Keratinocyte (primary cell): Measurements from ENCODE around the gene TACR2. TPM values are rescaled to one million over a fixed set of nuclear protein-coding genes. Genes with fewer than 3 reads are reported as not detected.

Experiments used
- DNase-seq: peaks from one replicate; pipeline ENCODE4 v3.0.0-alpha.2; 2011; ENCODE audit warnings: low read depth, missing footprints, low spot score
- FAIRE-seq: peaks from 2 replicates; lab custom pipeline; 2011; peaks lifted over from hg19 to GRCh38; lab: Jason Lieb, UNC
- H2AFZ ChIP-seq: 2 replicates; pipeline ENCODE4 v1.6.0; 2012; ENCODE audit warnings: low read length, control low read depth, inconsistent platforms; ENCODE audit not compliant: control insufficient read depth
- H3K27ac ChIP-seq: 2 replicates; pipeline ENCODE4 v1.5.1; 2011; ENCODE audit warnings: low read length; ENCODE audit not compliant: control insufficient read depth, insufficient read depth
- H3K27me3 ChIP-seq: 3 replicates; pipeline ENCODE4 v1.6.0; 2011; ENCODE audit warnings: low read length; ENCODE audit not compliant: control insufficient read depth, insufficient read depth; ENCODE audit errors: extremely low read depth
- H3K36me3 ChIP-seq, 2 experiments: 2 replicates in 1 of 2; 3 replicates in 1 of 2; pipeline ENCODE4 v1.5.1; 2011; ENCODE audit warnings: low read length in 2 of 2, mild to moderate bottlenecking in 1 of 2; ENCODE audit not compliant: control insufficient read depth in 2 of 2, insufficient read depth in 2 of 2; ENCODE audit errors: extremely low read depth in 1 of 2
- H3K4me1 ChIP-seq: 3 replicates; pipeline ENCODE4 v1.5.1; 2011; ENCODE audit warnings: low read length; ENCODE audit not compliant: control insufficient read depth, insufficient read depth; ENCODE audit errors: extremely low read depth
- H3K4me2 ChIP-seq: 3 replicates; pipeline ENCODE4 v1.6.0; 2011; ENCODE audit warnings: low read depth, low read length; ENCODE audit not compliant: control insufficient read depth, insufficient read depth; ENCODE audit errors: extremely low read depth
- H3K4me3 ChIP-seq, 3 experiments: fragments of 200-600 bp in 1 of 3; sonication (generic) in 1 of 3; 2 replicates in 2 of 3; 3 replicates in 1 of 3; pipeline ENCODE4 v1.5.1; 2011 to 2016; ENCODE audit warnings: low read length in 3 of 3, mild to moderate bottlenecking in 3 of 3, control low read depth in 2 of 3, inconsistent platforms in 1 of 3, low read depth in 1 of 3, mixed read lengths in 1 of 3, mixed run types in 1 of 3, moderate library complexity in 1 of 3; ENCODE audit not compliant: control insufficient read depth in 2 of 3, insufficient read depth in 2 of 3; ENCODE audit errors: extremely low read depth in 1 of 3
- H3K79me2 ChIP-seq: 2 replicates; pipeline ENCODE4 v1.6.0; 2012; ENCODE audit warnings: low read length; ENCODE audit not compliant: control insufficient read depth, insufficient read depth
- H3K9ac ChIP-seq: 3 replicates; pipeline ENCODE4 v1.6.0; 2011; ENCODE audit warnings: low read length; ENCODE audit not compliant: control insufficient read depth, insufficient read depth; ENCODE audit errors: extremely low read depth
- H3K9me1 ChIP-seq: 3 replicates; pipeline ENCODE4 v1.6.0; 2011; ENCODE audit warnings: low read length; ENCODE audit not compliant: control insufficient read depth, insufficient read depth; ENCODE audit errors: extremely low read depth
- H3K9me3 ChIP-seq: 2 replicates; pipeline ENCODE4 v1.5.1; 2012; ENCODE audit warnings: low read depth, low read length; ENCODE audit not compliant: control insufficient read depth
- H4K20me1 ChIP-seq: 3 replicates; pipeline ENCODE4 v1.6.0; 2011; ENCODE audit warnings: low read length; ENCODE audit not compliant: control insufficient read depth, insufficient read depth; ENCODE audit errors: extremely low read depth
- EZH2 ChIP-seq: IDR thresholded peaks from one replicate; pipeline ENCODE4 v1.6.1; 2012; ENCODE audit warnings: inconsistent platforms, mild to moderate bottlenecking, low read length, moderate library complexity
- dilution Hi-C: fragments of 300-500 bp; cut with MboI; formaldehyde crosslinking; loops from one replicate; pipeline ENCODE4 v1.7.0; 2020; ENCODE audit warnings: low sequenced_read_pairs; ENCODE audit not compliant: extremely low pct_ligation_motif_present
- polyA plus RNA-seq, 5 experiments: library from polyadenylated mRNA; depleted of rRNA in 3 of 5; stranded (reverse) in 3 of 5; stranded (forward) in 1 of 5; unstranded in 1 of 5; fragments of >200 nt; gene quantifications; 1 replicate in 1 of 5; 2 replicates in 3 of 5; 3 replicates in 1 of 5; pipeline versions ENCODE4 v1.2.1 to v1.2.3, GENCODE V29; 2011 to 2012; ENCODE audit warnings: missing spikeins in 2 of 5, low read depth in 1 of 5, low replicate concordance in 1 of 5
- TF ChIP-seq, protein P1 (sequence below), 3 experiments: IDR thresholded peaks in 1 of 3; conservative IDR thresholded peaks in 1 of 3; optimal IDR thresholded peaks in 1 of 3; 2 replicates in 2 of 3; 3 replicates in 1 of 3; pipeline versions ENCODE3 to v1.5.1; 2011; ENCODE audit warnings: low read length in 3 of 3, mild to moderate bottlenecking in 3 of 3, moderate library complexity in 2 of 3, control low read depth in 1 of 3, inconsistent platforms in 1 of 3; ENCODE audit not compliant: insufficient read depth in 2 of 3; ENCODE audit errors: extremely low read depth in 1 of 3

Gene TACR2
- polyA plus RNA-seq, 1 donor (not counting 4 experiments of a cell fraction or from before 2014, with no cell fraction given) = 0.07 TPM

DNA sequence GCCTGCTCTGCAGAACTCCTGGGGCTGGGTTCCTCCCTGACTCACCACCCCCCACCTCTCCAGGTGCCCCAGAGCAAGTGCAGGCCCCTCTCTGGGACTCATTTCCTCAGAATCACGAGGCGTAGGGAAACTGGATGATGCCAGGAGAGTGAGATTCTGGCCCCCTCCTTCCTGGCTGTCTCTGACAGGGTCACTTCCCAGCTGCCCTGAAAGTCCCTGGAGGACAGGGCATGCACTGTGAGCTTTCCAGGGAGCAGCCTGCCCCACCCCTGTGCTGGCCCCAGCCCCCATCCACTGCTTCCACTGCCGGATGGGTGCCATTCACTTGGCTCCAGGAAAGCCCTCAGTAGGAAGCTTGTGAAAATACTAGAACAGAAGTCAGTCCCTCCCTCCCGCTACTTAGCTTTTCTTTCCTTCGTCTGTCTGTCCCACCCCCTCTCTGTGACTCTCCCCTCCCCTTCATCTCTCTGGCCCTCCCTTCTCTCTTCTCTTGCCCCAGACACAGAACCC lies 10.4 kb downstream of the TACR2 start:
- H3K27ac ChIP-seq = peak overlapping the region; percentile 17
- H4K20me1 ChIP-seq = no peaks in the 10 kb centered on the region
- no peak overlapping the region for H3K4me3 ChIP-seq
- H3K4me2 ChIP-seq = no peak overlapping the region
- H3K27me3 ChIP-seq = no peaks in the 10 kb centered on the region
- DNase-seq = no peak
- H3K79me2 ChIP-seq = no peaks in the 10 kb centered on the region
- H3K36me3 ChIP-seq = peaks cover 5 to 9% of the 10 kb centered on the region in 2 experiments
- TF ChIP-seq EZH2 = no peak
- TF ChIP-seq, protein P1, sequence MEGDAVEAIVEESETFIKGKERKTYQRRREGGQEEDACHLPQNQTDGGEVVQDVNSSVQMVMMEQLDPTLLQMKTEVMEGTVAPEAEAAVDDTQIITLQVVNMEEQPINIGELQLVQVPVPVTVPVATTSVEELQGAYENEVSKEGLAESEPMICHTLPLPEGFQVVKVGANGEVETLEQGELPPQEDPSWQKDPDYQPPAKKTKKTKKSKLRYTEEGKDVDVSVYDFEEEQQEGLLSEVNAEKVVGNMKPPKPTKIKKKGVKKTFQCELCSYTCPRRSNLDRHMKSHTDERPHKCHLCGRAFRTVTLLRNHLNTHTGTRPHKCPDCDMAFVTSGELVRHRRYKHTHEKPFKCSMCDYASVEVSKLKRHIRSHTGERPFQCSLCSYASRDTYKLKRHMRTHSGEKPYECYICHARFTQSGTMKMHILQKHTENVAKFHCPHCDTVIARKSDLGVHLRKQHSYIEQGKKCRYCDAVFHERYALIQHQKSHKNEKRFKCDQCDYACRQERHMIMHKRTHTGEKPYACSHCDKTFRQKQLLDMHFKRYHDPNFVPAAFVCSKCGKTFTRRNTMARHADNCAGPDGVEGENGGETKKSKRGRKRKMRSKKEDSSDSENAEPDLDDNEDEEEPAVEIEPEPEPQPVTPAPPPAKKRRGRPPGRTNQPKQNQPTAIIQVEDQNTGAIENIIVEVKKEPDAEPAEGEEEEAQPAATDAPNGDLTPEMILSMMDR (optimal IDR thresholded peaks at IDR 0.05 in 1 of 3, IDR thresholded peaks at IDR 0.05 in 1 of 3, conservative IDR thresholded peaks at IDR 0.05 in 1 of 3; ENCODE audit: extremely low read depth in 1 of 3, insufficient read depth in 2 of 3, low read length in 3 of 3) = no peak
- FAIRE-seq = no peak
- H2AFZ ChIP-seq = no peak overlapping the region
- peak overlapping the region; percentile 41 for H3K9ac ChIP-seq
- H3K4me1 ChIP-seq = peaks cover 27% of the 10 kb centered on the region
- H3K9me3 ChIP-seq = no peaks in the 10 kb centered on the region
- H3K9me1 ChIP-seq = peaks cover 4% of the 10 kb centered on the region
- dilution Hi-C loops = no loop called here

DNA sequence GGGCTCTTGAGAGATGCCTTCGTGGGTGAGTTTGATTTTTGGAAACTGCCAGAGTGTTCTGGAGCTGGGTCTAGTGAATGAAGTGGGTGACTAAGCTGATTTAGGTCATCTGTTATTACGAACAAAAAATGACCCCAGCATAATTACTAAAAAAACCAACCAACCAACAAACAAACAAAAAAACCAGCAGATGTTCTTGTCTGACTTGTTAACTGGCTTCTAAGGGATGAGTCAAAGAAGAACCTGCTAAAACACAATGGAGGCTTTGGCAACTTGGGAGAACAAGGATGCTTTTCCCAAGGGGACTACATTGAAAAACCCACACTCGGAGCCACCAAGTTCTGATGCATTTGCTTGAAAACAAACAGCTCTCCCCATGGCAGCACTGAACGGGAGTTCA lies 11.5 kb downstream of the TACR2 start:
- Histone ChIP-seq H3K9me1 (peaks cover 4% of the 10 kb centered on the region), H3K36me3 (peaks cover 11 to 16% of the 10 kb centered on the region in 2 experiments), H2AFZ (no peak overlapping the region), H3K4me3 (no peak overlapping the region), H3K27ac (no peak overlapping the region), H3K4me2 (no peak overlapping the region), H3K27me3 (no peaks in the 10 kb centered on the region), H4K20me1 (no peaks in the 10 kb centered on the region), H3K9ac (no peak overlapping the region), H3K4me1 (peaks cover 27% of the 10 kb centered on the region), H3K79me2 (no peaks in the 10 kb centered on the region), H3K9me3 (no peaks in the 10 kb centered on the region)
- dilution Hi-C loops = no loop called here
- no peak for DNase-seq
- FAIRE-seq = no peak
- TF ChIP-seq, protein P1 (optimal IDR thresholded peaks at IDR 0.05 in 1 of 3, IDR thresholded peaks at IDR 0.05 in 1 of 3, conservative IDR thresholded peaks at IDR 0.05 in 1 of 3; ENCODE audit: extremely low read depth in 1 of 3, insufficient read depth in 2 of 3, low read length in 3 of 3) = no peak
- TF ChIP-seq EZH2 = no peak
